Endothelial cell of umbilical vein (primary cell): ENCODE measurements around the gene DLX3. TPM values are rescaled to one million over a fixed set of nuclear protein-coding genes. Genes with fewer than 3 reads are reported as not detected.

ENCODE experiments used
- BruUV-seq: library from RNA; stranded (reverse); fragments of 400-500 nt; replicated peaks from 2 replicates; lab custom pipeline; 2021; lab: Mats Ljungman, UMichigan
- CTCF ChIA-PET: fragments of 300-600, 350-600 bp; sonication (Branson Sonifier 250); formaldehyde crosslinking; loops from one replicate; lab custom pipeline; 2021; ENCODE audit warnings: antibody characterized with exemption, inconsistent platforms; lab: Charles Lee
- POLR2A ChIA-PET: fragments of 300-600, 350-600 bp; sonication (Branson Sonifier 250); formaldehyde crosslinking; loops from one replicate; lab custom pipeline; 2021; ENCODE audit warnings: antibody characterized with exemption, inconsistent platforms; lab: Charles Lee
- DNase-seq: peaks from one replicate; pipeline ENCODE4 v3.0.0-alpha.2; 2011; ENCODE audit warnings: low read depth, low spot score
- FAIRE-seq: peaks from 2 replicates; lab custom pipeline; 2011; peaks lifted over from hg19 to GRCh38; lab: Jason Lieb, UNC
- H2AFZ ChIP-seq: 2 replicates; pipeline ENCODE4 v1.6.0; 2012; ENCODE audit warnings: low read depth, low read length, control low read depth, inconsistent platforms
- H3K27ac ChIP-seq: 2 replicates; pipeline ENCODE4 v1.5.1; 2011; ENCODE audit warnings: low read depth, mild to moderate bottlenecking, control low read depth, low read length, moderate library complexity; ENCODE audit not compliant: insufficient read depth
- H3K27me3 ChIP-seq, 2 experiments: 2 replicates each; pipeline versions ENCODE4 v1.6.0 to v1.6.1; 2011; ENCODE audit warnings: low read length in 2 of 2, mixed read lengths in 1 of 2; ENCODE audit not compliant: control insufficient read depth in 2 of 2, insufficient read depth in 2 of 2
- H3K36me3 ChIP-seq, 2 experiments: 2 replicates in 1 of 2; 3 replicates in 1 of 2; pipeline ENCODE4 v1.5.1; 2011; ENCODE audit warnings: low read length in 2 of 2, mild to moderate bottlenecking in 1 of 2, moderate library complexity in 1 of 2; ENCODE audit not compliant: control insufficient read depth in 2 of 2, insufficient read depth in 2 of 2; ENCODE audit errors: extremely low read depth in 1 of 2
- H3K4me1 ChIP-seq: 3 replicates; pipeline ENCODE4 v1.5.1; 2011; ENCODE audit warnings: mild to moderate bottlenecking, low read length; ENCODE audit not compliant: control insufficient read depth, insufficient read depth; ENCODE audit errors: extremely low read depth
- H3K4me2 ChIP-seq: 2 replicates; pipeline ENCODE4 v1.6.1; 2011; ENCODE audit warnings: low read length, control low read depth, mixed read lengths; ENCODE audit not compliant: insufficient read depth
- H3K4me3 ChIP-seq, 3 experiments: fragments of 200-600 bp in 1 of 3; sonication (generic), shearing (Covaris generic) in 1 of 3; replicated peaks in 1 of 3; 2 replicates each; pipeline ENCODE4 v1.5.1; 2011 to 2016; ENCODE audit warnings: control low read depth in 3 of 3, low read length in 3 of 3, mild to moderate bottlenecking in 2 of 3, inconsistent platforms in 1 of 3, low read depth in 1 of 3, moderate library complexity in 1 of 3; ENCODE audit not compliant: insufficient read depth in 1 of 3
- H3K79me2 ChIP-seq: 2 replicates; pipeline ENCODE4 v1.6.0; 2012; ENCODE audit warnings: low read length, inconsistent platforms; ENCODE audit not compliant: control insufficient read depth, insufficient read depth
- H3K9ac ChIP-seq: replicated peaks from 2 replicates; pipeline ENCODE3; 2011; ENCODE audit warnings: low read length, control low read depth; ENCODE audit not compliant: insufficient read depth; ENCODE audit errors: extremely low read depth
- H3K9me1 ChIP-seq: replicated peaks from 3 replicates; pipeline ENCODE4 v1.6.0; 2011; ENCODE audit warnings: mild to moderate bottlenecking, low read length; ENCODE audit not compliant: control insufficient read depth, insufficient read depth; ENCODE audit errors: extremely low read depth
- H3K9me3 ChIP-seq: replicated peaks from 2 replicates; pipeline ENCODE4 v1.5.1; 2012; ENCODE audit warnings: low read length, inconsistent platforms; ENCODE audit not compliant: control insufficient read depth, insufficient read depth
- H4K20me1 ChIP-seq: replicated peaks from 2 replicates; pipeline ENCODE3; 2011; ENCODE audit warnings: mild to moderate bottlenecking, low read length; ENCODE audit not compliant: control insufficient read depth, insufficient read depth; ENCODE audit errors: extremely low read depth
- EZH2 ChIP-seq: IDR thresholded peaks from 2 replicates; pipeline ENCODE4 v1.6.1; 2012; ENCODE audit warnings: borderline replicate concordance, low read depth, mild to moderate bottlenecking, moderate library complexity, low read length, inconsistent platforms; ENCODE audit not compliant: severe bottlenecking
- GATA2 ChIP-seq: IDR thresholded peaks from 2 replicates; pipeline ENCODE4 v1.7.0; 2011; ENCODE audit warnings: low read depth, mild to moderate bottlenecking, moderate library complexity, mixed read lengths, low read length; ENCODE audit not compliant: insufficient read length, insufficient read depth
- dilution Hi-C: fragments of 300-500 bp; cut with MboI; formaldehyde crosslinking; loops from one replicate; pipeline ENCODE4 v1.15.0; 2019; ENCODE audit warnings: low sequenced_read_pairs; ENCODE audit not compliant: extremely low pct_ligation_motif_present
- intact Hi-C: fragments of 100-400 bp; cut with micrococcal nuclease; formaldehyde crosslinking; loops from one replicate; pipeline ENCODE4 v1.10.0; 2022
- polyA plus RNA-seq, 4 experiments: library from polyadenylated mRNA; depleted of rRNA in 3 of 4; stranded (reverse) in 3 of 4; unstranded in 1 of 4; fragments of >200 nt; gene quantifications; 2 replicates each; pipeline versions ENCODE4 v1.2.1 to v1.2.3, GENCODE V29; 2011 to 2012; ENCODE audit warnings: missing spikeins in 1 of 4
- total RNA-seq: library from RNA; stranded (reverse); gene quantifications from 2 replicates; pipeline ENCODE4 v1.2.3, GENCODE V29; 2021

DLX3 gene
- total and polyA plus RNA-seq, 2 donors (not counting 3 experiments of a cell fraction or from before 2014, with no cell fraction given), result not detected

- POLR2A ChIA-PET, result no interaction called here
- no peak for FAIRE-seq
Measured at GRCh38 chr17:49994085-49995054, 654 bp downstream of the DLX3 start.

GRCh38 chr17:49993423-49994060 lies 1.5 kb downstream of the DLX3 start:
- no TSS peak for BruUV-seq
- H3K4me3 ChIP-seq, result peak overlapping the region in 1 of 3 experiments; percentile 5
- no peak overlapping the region for H3K27ac ChIP-seq
- no peak overlapping the region for H3K9ac ChIP-seq
- peak overlapping the region; percentile 14 for H3K4me2 ChIP-seq
- no peaks in the 10 kb centered on the region for H3K9me3 ChIP-seq
- FAIRE-seq (no peak), DNase-seq (no peak)
- intact Hi-C loops, result no loop called here
- no peaks in the 10 kb centered on the region for H3K9me1 ChIP-seq
- POLR2A ChIA-PET, result no interaction called here
- dilution Hi-C loops, result no loop called here
- H2AFZ ChIP-seq, result peak overlapping the region; percentile 14
- CTCF ChIA-PET, result interaction anchor here (0.8 to 10.5 kb wide), 8 partner anchors 9 to 436 kb away, joined by 3 to 590 read pairs (median 6); no protein-coding TSS in a partner anchor
- H3K79me2 ChIP-seq, result no peaks in the 10 kb centered on the region
- peak; percentile 74 for TF ChIP-seq EZH2
- TF ChIP-seq GATA2, result no peak
- H3K27me3 ChIP-seq, result peaks cover 59 to 61% of the 10 kb centered on the region in 2 experiments
- no peaks in the 10 kb centered on the region for H3K36me3 ChIP-seq
- H3K4me1 ChIP-seq, result no peaks in the 10 kb centered on the region
- H4K20me1 ChIP-seq, result no peaks in the 10 kb centered on the region

More at GRCh38 chr17:49994085-49995054, 654 bp downstream of the DLX3 start:
- H4K20me1 ChIP-seq, result no peaks in the 10 kb centered on the region
- no peak overlapping the region for H3K4me3 ChIP-seq
- H3K36me3 ChIP-seq, result no peaks in the 10 kb centered on the region
- H3K9me3 ChIP-seq, result no peaks in the 10 kb centered on the region
- no peak overlapping the region for H3K27ac ChIP-seq
- dilution Hi-C loops, result no loop called here
- peak; percentile 89 for TF ChIP-seq EZH2
- TF ChIP-seq GATA2, result no peak
- CTCF ChIA-PET, result interaction anchor here (0.7 to 10.5 kb wide), 14 partner anchors 7 to 437 kb away, joined by 3 to 590 read pairs (median 6); no protein-coding TSS in a partner anchor
- no peaks in the 10 kb centered on the region for H3K9me1 ChIP-seq
- no TSS peak for BruUV-seq
- peaks cover 57 to 62% of the 10 kb centered on the region in 2 experiments for H3K27me3 ChIP-seq
- no peak overlapping the region for H2AFZ ChIP-seq
- intact Hi-C loops, result no loop called here
- peak; percentile 11 for DNase-seq
- no peak overlapping the region for H3K9ac ChIP-seq
- no peaks in the 10 kb centered on the region for H3K4me1 ChIP-seq
- peak overlapping the region; percentile 14 for H3K4me2 ChIP-seq
- no peaks in the 10 kb centered on the region for H3K79me2 ChIP-seq
